ENCODE data around the gene IGFBP3.

- TF ChIP-seq CBFB (CRISPR knock-in tag; IDR thresholded peaks at IDR 0.05; ENCODE audit: low read depth) (no peak), ZBTB43 (CRISPR knock-in tag; IDR thresholded peaks at IDR 0.05) (no peak), CTCF (IDR thresholded peaks at IDR 0.05) (no peak), RELA (CRISPR knock-in tag; IDR thresholded peaks at IDR 0.05; ENCODE audit: borderline replicate concordance) (no peak)
These were observed 26.9 kb downstream of the IGFBP3 start for GRCh38 chr7:45893996-45894664.
